Right lobe of liver (tissue), 4 donors: ENCODE measurements around the gene LRMDA.

Source experiments
- POLR2A ChIP-seq: fragments of 450-650 bp; IDR thresholded peaks from one replicate; pipeline ENCODE4 v1.6.1; 2017; ENCODE audit warnings: antibody characterized with exemption, mild to moderate bottlenecking
- TF ChIP-seq, protein P1 (sequence below), 4 donors: fragments of 200-600 bp in 3 of 4; fragments of 450-650 bp in 1 of 4; IDR thresholded peaks; one replicate each; pipeline versions ENCODE4 v1.5.1 to v1.8.0; 2016 to 2022; ENCODE audit warnings: antibody characterized with exemption in 4 of 4, mild to moderate bottlenecking in 2 of 4
- donor health status: DM: no; HTN: no; CAD: no.
- donor health status: DM: no; HTN: no; CAD: no.
- donor health status: DM: no; HTN: yes; CAD: no.

DNA sequence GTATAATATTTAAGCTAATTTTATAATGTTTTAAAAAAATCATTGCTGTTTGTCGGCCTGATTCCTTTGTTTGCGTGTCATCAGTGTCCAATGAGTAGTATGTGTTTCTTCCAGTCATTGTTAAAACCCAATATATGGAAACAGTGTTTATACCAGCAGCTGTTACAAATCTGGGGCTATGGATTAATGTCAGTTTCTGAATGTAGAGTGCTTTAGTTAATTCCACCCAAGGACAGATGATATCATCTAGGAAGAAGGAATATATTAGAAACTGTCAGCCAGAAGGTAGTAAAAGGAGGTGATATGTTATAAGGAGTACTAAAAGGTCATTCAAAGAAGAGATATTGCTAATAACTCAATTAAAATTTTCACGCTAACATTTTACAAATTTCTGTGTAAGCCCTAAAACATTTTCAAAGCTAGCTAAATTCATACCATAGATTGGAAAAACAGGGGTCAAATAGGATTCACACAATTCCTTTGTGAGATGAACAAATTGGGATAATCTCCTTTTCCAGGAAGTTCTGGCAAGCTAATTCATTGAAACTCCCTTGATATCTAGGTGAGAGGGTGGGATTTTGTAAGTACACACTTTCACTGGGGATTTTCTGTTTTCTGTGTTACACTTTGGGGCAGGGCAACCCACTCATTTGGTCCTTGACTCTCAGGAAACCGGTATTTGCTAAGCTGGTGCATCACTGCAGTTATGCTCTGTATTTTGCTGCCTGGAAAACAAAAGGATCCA, 448.8 kb downstream of the LRMDA start:
- TF ChIP-seq, protein P1, sequence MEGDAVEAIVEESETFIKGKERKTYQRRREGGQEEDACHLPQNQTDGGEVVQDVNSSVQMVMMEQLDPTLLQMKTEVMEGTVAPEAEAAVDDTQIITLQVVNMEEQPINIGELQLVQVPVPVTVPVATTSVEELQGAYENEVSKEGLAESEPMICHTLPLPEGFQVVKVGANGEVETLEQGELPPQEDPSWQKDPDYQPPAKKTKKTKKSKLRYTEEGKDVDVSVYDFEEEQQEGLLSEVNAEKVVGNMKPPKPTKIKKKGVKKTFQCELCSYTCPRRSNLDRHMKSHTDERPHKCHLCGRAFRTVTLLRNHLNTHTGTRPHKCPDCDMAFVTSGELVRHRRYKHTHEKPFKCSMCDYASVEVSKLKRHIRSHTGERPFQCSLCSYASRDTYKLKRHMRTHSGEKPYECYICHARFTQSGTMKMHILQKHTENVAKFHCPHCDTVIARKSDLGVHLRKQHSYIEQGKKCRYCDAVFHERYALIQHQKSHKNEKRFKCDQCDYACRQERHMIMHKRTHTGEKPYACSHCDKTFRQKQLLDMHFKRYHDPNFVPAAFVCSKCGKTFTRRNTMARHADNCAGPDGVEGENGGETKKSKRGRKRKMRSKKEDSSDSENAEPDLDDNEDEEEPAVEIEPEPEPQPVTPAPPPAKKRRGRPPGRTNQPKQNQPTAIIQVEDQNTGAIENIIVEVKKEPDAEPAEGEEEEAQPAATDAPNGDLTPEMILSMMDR (IDR thresholded peaks at IDR 0.05) = no peak
- TF ChIP-seq POLR2A = no peak
